Activated gamma-delta T cell treated with anti-CD3 and anti-CD28 coated beads, Interleukin-2, amount 50 U/mL, for 16 hours (primary cell): ENCODE data around the gene CASTOR1.
"Not testable (repeated sequence)": the region's sequence is repeated elsewhere in the genome, so short reads cannot be mapped to it uniquely, and the experiment has no call there.

ENCODE experiments used
- DNase-seq: peaks from one replicate; pipeline ENCODE4 v3.0.0-alpha.2; 2020; ENCODE audit warnings: low read depth

Gene CASTOR1

DNA sequence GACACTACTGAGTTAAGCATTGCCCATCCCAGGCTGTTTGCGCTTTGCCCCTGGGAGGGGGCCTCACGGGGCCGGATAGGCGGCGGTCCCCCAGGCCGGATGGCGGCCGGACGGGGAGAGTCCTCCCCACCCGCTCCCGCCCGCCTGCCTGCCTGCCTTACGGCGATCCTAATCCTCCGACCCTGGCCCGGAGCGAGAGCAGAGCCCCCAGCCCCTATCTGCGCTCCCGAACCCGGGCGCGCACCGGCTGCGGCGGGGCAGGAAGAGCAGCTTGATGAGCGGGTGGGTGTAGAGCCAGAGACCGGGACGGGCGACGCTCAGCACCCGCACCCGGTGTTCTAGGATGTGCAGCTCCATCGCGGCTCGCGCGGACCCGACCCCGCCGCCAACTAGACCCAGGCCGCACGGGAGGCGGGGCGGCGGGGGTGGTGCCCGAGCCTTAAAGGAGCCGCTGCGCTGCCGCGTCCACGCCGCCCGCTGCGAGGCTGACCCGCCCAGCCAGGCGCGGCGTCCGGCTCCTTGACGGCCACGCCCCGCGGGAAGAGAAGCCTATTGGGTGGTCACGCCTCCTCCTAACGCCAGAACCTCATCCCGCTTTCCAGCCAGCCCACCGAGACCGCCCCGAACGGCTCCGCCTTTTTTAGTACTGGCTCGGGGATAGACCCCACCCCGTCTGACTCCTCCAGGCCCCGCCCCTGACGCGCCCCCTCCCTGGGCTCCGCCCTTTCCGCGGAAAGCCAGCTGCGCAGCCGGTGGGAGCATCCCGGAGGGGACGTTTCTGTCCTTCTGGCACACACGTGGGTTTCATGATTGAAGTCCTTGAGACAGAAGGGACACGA is at the start of gene CASTOR1:
CASTOR1 (minus strand) TSS at position 365 of the 839 bp plus-strand sequence; CDS start at position 357, 8 bp downstream.
- DNase-seq, result peak; percentile 79

DNA sequence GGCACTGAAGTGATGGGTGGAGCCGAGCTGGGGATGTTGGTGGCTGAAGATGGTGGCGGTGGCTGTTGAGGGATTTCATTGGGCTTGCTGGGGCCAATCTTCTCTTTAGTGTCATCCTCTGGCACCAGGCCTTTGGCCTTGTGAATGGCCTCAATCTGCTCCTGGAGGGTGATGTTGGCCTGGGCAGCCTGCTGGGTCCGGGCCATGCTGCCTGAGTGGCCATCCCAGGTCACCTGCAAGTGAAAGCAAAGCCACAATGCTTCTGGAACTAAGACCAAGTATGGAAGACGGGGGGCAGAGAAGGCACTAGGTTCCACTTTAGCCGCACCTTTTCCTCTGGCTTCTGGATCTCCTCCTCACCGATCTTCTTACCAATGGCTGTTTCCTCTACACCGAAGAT is 49.5 kb upstream of the CASTOR1 start:
- no peak for DNase-seq

DNA sequence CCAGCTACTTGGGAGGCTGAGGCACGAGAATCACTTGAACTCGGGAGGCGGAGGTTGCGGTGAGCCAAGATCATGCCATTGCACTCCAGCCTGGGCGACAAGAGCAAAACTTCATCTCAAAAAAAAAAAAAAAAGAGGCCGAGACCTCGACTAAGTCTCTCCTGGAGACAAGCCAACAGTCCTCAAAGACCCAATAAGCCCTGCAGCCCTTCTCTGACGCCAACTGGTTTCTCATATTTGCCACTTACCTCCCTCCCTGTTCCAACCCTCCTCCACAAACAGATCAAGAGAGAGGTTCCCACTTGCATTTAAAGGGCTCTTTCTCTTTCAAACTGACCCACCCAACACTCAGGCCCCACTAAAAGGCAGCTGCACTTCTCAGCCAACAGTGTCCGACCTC is 49.0 kb upstream of the CASTOR1 start:
- not testable (repeated sequence) for DNase-seq

DNA sequence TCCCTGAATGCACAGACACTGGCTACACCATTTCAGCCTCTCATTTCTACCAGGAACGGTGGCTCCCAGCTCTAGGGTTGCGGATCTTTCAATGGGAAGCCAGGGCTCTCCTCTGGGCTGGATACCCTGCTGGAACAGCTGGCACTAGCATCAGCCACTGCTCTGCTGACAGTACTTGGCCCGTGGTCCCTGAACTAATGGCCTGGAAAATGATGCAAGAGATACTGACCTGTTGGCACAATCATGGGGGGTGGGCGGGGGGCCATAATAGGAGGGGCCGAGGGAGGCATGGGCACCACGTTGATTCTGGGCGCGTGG is 48.1 kb upstream of the CASTOR1 start:
- no peak for DNase-seq

DNA sequence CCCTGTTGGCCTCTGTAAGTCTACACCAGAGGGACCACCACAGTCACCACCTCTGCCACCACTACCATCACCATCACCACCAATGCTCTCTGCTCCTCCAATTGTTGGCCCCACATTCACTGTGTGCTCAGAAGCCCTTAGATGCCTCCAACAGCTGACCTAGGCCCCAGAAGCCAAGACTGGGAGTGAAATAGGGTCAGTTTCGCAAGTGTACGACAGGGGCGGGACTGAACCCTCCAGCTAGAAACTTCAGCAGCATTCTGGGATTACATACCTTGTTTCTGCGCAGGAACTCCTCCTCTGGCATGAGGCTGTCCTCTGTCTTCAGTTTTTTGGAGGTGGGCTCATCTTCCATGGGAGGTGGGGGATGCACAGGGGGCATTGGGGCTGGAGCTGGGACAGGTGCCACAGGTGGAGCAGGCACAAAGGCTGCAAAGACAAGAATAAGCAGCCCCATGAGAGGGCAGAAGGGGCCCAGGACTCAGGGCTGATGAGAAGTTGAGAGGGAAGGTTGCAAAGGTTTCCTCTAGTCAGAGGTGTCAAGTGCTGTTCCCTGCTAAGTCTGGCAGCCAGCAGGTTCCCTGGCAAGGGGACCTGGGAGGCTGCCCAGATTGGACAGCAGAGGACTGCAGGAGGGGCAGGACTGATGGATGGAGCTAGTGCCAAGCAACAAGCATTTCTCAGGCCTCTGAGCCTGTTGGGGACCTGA is 47.6 kb upstream of the CASTOR1 start:
- no peak for DNase-seq

DNA sequence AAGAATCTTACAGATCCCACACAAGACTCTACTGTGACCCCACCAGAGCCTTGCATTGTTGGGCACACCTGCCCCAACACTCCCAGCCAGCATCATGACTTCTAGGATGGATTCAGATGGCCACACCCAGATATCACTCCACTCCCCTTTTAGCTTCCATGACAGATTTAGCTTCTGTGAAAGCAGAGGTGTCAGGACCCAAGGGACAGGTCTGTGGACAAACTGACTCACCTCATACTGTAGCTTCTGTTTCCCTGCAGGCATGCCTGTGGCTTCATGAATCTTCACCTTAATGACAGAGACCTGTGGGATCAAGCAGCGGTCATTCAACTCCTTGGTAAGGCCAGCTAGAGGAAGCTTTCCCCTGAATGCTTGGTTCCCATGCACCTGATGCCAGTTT is 45.9 kb upstream of the CASTOR1 start:
- no peak for DNase-seq

DNA sequence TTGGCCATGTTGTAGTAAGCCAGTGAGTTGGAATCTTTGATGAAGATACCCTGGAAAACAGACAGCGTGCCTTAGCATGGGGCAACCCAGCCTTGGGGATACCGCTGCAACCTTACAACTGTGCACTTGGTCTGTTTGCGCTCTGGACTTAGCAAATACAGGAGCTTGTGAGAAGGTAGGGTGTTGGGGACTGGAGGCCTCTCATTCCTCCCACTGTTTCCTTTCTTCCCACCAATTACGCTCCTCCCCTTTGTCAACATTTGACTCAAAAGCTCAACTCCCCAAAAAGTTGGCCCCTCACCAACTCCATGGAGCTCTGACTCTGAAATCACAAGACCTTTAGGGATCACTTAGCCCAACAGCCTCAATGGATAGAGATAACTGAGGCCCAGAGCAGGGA is 45.3 kb upstream of the CASTOR1 start:
- DNase-seq, result no peak

DNA sequence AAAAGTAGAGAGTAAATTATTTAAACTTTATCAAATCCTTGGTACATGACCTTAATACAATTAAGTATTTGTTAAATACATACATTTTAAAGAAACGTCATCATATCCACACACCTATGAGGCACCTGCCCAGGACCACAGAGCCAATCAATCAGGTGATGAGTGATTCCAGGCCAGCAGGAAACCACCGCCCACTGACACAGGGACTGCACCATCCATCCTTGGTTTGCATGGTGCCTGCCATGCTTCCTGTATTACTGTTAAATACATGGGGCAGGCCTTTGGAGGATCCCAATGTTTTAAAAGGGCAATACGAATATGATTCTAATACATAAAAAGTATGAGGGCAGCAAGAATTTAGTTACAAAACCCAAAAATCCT is 44.4 kb upstream of the CASTOR1 start:
- no peak for DNase-seq

DNA sequence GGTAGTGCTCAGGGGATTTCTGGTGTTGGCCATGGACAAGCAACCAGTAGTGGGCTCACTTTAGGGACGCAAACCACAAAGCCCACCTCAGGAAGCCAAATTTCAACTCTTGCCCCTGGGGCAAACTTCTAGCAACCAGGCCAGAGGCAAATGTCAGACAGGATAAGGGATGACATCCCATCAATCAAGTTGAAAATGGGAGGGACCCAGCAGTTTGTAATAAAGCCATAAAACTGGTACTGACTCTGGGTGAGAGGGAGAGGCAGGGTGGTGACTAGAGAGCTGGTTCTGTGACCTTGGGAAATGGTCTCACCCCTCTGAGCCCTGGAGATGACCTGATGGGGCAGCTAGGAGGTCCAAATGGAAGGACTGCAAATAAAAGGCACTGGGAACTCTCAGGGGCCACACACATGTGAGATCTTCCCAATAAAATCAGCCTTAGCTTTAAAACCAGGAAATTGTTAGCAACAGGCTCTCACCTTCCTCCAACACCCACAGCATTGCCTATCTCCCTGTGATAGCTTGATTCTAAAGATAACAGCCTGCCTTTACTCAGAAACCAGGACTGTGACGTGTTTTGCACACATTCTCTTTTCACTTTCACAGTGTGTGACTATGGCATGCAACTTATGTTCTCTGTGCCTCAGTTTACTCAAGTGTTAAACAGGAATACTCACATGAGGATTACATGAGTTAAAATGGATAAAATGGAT is 43.8 kb upstream of the CASTOR1 start:
- no peak for DNase-seq

DNA sequence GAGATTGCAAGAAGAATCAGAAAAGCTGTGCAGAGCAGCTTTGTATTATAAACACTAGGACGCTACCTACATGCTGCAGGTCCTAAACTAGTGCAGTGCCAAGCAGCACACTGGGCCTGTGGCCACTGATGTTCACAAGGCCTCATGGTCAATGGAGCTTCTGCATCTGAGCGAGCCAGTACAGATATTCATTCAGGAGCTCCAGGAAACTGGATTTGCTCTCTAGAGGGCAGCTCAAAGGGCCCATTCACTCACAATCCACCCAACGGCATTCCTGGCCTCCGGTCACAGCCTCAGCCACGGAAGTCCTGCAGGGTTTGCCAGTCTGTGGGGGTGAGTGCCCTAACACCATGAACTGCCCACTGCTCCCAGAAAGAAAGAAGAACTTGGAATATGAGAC is 43.2 kb upstream of the CASTOR1 start:
- DNase-seq, result no peak

DNA sequence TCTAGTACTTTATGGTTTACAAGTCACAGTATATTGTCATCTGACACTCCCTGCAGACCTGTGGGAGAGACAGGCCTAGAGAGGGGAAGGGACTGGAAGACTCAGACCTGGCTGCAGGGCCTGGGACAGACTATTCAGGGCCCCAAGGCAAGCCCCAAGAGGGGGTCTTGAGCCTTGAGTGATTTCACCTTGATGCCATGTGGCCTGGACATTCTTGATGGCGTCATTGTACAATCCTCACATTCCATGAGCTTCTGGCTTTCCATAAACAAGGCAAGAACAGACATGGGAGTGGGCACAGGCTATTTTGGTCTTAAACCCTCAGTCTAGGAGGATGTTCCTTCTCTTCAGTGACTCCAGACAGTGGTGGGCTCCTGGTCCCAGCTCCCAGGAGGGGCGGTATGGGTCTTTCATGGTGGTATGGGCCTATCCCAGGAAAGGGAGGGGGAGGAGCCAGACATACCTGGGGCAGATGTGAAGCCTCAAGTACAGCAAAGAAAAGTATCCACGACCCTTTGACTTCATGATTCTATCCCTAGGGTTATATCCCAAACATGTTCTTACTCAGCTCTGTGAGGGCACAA is 39.3 kb upstream of the CASTOR1 start:
- no peak for DNase-seq

DNA sequence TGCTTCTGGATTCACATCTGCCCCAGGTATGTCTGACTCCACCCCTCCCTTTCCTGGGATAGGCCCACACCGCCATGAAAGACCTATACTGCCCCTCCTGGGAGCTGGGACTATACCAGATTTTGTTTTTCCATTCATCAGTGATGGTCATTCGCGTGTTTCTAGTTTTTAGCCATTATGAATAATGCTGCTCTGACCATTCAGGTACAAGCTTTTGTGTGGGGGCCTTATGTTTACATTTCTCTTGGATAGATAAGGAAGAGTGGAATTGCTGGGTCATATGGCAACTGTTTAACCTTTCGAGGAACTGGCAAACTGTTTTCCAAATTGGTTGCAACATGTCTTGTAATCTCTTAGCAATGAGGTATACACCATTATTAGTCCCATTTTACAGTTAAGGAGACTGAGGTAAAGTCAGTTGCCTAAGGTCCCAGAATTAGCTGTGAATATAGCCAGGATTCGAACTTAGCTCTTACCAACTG is 38.6 kb upstream of the CASTOR1 start:
- DNase-seq, result no peak

DNA sequence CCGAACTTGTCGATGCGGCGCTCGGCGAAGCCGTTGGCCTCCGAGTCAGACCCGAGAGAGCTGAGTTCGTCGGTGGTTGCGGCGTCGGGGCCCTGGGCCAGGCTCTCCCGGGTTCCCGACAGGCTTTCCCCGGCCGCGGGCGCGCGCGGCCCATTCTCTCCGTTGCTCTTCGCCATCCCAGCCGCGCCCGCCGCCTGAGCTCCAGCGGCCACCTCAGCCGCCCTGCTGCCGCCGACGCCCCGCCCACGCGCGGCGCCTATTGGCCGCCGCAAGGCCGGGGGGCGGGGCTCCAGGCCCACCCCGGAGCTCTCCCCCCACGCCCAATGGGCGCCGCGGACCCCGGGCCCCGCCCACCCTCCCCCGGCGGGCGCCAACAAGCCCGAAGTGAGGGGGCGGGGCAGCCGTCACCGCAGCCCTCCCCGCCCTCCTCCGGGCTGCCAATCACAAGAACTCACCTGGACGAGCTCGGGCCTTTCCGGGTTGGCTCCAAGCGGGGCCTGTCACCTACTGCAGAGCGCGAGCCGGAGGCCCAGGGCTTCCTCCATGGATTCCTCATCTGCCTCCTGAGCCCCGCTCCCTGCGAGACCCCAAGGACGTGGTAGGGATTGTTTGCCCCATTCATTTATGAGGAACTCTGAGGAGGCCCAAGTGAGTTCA is 37.5 kb upstream of the CASTOR1 start, which contains the start of gene TBC1D10A:
TBC1D10A (minus strand) TSS at position 236 of the 657 bp plus-strand sequence; CDS start at position 176, 60 bp downstream.
- DNase-seq, result peak; percentile 90

DNA sequence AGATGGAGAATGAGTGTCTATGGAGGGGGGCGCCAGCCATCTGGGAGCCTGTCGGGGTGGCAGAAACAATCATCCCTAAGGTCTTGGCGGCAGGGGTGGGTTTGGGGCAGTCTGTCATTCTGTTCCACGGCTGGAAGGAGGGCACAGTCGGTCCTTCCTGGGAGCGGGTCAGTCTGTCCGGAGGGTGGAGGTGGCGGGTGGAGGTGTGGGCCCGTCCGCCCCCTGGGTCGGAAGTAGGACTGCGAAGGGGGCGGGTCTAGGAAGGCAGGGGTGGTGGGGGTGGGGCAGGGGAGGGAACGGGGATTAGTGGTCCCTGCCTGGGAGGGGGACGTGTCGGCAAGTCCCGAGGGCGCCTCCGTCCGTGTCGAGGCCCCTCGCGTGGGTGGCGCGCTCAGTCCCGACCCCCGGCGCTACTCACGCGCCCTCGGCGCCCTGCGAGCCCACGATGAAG is 37.0 kb upstream of the CASTOR1 start:
- no peak for DNase-seq

DNA sequence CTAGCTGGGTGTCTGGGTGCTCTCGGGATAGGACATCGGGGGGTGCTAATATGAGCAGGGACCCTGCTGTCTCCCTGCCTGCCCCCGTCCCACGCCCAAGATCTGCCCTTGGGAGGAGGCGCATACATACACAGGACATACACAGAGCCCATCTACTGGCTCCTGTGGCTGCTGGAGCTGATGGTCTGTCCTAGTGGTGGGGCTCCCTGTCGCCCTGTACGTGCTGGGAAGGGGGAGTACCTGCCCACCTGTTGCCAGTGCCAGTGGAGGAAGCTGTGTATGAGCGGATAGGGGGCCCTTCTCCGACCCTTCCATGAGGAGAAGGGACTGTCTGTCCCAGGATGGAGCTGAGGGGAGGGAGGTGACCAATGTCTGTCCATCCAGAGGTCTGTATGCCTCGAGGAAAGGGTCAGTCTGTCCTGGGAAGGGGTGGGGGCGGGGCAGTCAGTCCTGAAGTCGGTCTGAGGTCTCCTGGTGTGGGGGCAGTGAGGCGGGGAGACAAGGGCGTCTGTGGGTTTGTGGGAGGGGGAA is 36.5 kb upstream of the CASTOR1 start:
- no peak for DNase-seq

DNA sequence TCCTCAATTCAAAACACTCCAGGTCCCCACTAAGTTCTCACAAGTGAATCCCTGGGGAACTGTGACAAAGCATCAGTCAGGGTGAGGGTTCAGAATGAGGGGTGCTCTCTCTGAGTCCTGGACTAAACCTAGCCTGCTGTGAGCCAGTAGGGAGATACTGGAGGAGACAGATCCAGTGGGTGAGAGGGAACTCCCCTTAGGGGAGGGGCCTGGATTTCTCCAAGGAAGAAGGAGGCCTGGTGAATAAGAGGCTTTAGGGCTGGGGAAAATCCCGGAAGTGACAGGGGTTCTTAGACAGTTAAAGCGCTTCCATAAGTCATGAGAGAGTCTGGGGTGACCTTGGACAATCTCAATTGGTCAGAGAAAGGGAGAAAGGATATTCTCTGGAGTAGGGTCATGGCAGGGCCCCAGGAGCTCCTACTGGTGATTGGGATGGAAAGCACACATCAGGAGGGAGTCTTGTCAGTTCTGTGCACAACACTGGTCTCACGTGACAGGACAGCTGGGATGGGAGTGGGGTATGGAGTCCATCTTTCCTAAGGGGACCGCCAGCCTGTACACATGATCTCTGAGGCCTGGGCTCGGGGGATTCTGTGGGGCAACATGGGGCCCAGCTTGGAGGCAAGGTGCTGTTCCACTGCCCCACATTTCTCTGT is 35.9 kb upstream of the CASTOR1 start:
- no peak for DNase-seq

DNA sequence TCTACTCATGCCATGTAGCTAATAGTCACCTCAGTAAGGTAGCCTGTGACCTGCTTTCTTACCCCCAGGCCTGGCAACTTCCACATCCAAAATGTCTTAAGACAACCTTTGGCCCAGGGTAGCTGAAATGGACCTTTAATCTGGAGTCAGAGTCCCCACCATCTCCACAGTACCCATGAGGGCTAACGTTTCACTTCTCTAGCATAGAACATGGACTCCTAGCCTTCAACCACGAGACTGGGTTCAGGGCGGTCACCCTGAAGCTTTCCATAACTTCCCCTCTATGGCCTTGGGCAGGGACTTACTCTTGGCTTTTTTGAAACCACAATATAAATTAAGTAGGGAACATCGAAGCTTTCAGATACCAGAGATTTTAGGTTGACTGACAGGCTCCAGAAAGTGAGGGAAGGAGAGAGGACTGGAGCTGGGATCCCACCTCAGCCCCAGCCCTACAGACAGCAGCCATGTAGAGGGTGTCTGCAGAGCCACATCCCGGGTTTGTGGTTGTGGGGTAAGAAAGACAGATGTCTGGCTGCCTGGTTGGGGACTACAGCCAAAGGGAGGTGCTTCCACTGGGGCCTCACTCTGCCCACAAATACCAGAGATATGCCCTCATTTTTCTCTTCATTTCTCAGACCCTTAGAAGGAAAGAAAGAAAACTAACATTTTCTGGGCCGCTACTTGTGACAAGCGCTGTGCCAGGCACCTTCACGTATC is 34.9 kb upstream of the CASTOR1 start:
- no peak for DNase-seq

DNA sequence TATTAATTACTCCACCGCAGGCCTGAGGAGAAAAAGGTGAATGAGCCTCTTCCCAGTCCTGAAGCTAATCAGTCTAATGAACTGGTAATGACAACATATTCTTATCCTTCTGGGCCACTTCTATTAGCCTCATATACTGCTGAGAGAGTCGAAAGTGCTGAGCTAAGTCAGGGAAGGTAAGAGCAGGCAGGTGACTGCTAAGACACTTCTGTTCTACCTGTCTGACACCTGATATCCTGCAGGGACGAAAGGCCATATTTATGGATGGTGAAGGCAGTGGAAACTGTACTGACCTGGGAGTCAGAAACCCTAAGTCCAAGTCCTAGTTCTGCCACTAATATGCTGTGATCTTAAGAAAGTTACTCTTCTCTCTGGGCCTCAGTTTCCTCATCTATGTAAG is 33.9 kb upstream of the CASTOR1 start:
- no peak for DNase-seq

DNA sequence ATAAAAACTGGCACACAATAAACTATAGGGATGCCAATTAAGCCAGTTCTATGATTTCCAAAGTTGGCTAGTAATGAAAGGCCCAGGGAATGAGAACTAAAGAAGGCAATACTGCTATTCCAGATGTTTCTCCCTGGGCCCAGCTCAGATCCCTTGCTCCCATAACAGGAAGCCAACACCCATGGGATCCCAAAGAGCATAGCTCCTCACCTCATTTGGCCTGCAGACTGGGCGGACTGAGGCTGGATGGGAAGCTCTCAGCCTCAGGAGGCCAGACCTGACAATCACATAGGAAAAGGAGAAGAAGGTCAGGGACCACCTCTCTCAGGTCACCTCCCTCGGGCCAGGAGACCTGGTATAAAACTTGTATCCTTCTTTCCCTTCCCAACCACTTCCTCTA is 32.2 kb upstream of the CASTOR1 start:
- DNase-seq, result no peak

DNA sequence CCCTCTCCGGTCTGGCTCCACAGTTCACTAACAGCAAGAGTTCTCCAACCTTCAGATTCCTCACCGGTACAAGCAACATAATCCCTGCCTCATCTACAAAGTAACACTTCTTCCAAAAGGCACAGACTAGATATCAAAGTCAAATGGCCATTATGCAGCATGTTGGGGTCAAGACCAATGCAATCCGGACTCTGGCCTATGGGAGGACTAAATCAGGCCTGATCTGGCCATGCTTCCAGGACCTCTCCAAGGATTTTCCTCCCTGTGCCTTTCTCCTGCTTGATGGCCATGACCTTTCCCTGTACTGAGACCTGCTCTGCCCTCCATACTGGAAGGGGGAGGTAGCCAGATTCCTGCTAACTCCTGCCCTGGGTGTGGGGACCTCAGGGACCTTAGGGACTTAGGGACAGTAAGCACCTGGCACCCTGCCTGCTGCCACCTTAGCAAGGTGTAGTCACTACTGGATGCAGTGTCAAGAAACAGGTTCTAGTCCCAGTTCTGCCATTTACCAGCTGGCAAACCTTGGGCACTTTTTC is 30.8 kb upstream of the CASTOR1 start:
- no peak for DNase-seq
